ENCODE measurements around the gene RAD9A.

RAD9A gene

GRCh38 chr11:67438158-67438902 lies 46.5 kb downstream of the RAD9A start:
- Histone ChIP-seq H3F3A (ENCODE audit: insufficient read depth, low read length) (peaks cover 9% of the 10 kb centered on the region; the same call in 1 of the 2 replicates), H3K4me1 (ENCODE audit: insufficient read depth, low read length, severe bottlenecking) (peaks cover 96% of the 10 kb centered on the region), H2AFZ (ENCODE audit: low read length) (no peak overlapping the region), H3K36me3 (ENCODE audit: insufficient read depth, low read length) (peaks cover 32% of the 10 kb centered on the region), H3K79me2 (ENCODE audit: insufficient read depth, low read length) (no peaks in the 10 kb centered on the region), H3K4me2 (ENCODE audit: low read length) (peak overlapping the region; percentile 89), H3K4me3 (ENCODE audit: low read depth, low read length, poor library complexity, severe bottlenecking) (peak overlapping the region; percentile 79), H3K9me3 (ENCODE audit: low read length) (no peaks in the 10 kb centered on the region), H4K20me1 (ENCODE audit: insufficient read depth, low read length) (no peaks in the 10 kb centered on the region), H3K27ac (ENCODE audit: low read depth, low read length, poor library complexity, severe bottlenecking) (peak overlapping the region; percentile 97), H3K9ac (ENCODE audit: low read length) (peak overlapping the region; percentile 92), H3K9me2 (ENCODE audit: low read depth, low read length) (no peaks in the 10 kb centered on the region), H3K27me3 (ENCODE audit: insufficient read depth, low read length) (no peaks in the 10 kb centered on the region)
- TF ChIP-seq, protein P1, sequence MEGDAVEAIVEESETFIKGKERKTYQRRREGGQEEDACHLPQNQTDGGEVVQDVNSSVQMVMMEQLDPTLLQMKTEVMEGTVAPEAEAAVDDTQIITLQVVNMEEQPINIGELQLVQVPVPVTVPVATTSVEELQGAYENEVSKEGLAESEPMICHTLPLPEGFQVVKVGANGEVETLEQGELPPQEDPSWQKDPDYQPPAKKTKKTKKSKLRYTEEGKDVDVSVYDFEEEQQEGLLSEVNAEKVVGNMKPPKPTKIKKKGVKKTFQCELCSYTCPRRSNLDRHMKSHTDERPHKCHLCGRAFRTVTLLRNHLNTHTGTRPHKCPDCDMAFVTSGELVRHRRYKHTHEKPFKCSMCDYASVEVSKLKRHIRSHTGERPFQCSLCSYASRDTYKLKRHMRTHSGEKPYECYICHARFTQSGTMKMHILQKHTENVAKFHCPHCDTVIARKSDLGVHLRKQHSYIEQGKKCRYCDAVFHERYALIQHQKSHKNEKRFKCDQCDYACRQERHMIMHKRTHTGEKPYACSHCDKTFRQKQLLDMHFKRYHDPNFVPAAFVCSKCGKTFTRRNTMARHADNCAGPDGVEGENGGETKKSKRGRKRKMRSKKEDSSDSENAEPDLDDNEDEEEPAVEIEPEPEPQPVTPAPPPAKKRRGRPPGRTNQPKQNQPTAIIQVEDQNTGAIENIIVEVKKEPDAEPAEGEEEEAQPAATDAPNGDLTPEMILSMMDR (IDR thresholded peaks at IDR 0.05; ENCODE audit: low read length): no peak
- TF ChIP-seq EZH2 (IDR thresholded peaks at IDR 0.05; ENCODE audit: borderline replicate concordance, low read length): no peak

DNA sequence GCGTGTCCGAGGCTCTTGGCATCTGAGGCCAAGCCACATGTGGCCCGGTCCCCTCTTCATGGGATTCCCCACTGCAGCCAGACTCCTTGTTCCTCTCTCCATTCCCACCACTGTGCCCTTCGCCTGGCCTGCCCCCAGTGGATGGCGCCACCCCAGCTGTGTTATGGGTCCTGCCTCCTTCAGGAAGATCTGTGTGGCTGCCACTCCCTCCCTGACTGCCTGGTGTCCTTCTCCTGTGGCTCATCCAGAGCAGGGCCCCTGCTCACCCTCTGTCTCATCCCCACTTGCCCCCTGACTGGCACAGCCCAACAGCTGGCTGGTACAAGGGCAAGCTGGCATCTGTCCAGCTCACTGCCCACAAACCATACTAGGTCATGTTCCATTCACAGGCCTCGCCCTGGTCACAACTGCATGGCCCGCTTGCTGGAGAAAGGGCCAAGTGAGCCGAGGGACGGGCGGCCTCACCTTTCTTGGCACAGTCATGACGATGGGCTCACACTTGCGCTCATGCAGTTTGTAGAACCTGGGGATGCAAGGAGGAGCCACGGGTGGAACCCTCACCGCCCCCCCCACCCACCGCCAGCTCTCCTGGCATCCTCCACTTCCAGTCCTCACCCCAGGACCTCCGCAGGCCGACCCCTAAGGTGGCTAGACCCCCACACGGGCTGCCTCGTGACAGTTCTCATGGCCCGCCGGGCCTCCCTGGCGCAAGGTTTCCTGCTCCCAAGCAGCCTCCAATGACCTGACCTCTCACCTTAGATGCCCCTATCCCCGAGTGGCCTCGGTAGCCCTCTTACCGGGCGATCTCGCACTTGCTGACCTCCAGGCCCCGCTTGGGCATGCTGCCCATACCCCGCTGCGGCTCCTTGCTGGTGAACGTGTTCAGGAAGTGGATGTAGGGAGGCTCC lies 47.8 kb downstream of the RAD9A start:
- Histone ChIP-seq H3K27me3 (ENCODE audit: insufficient read depth, low read length) (no peaks in the 10 kb centered on the region), H4K20me1 (ENCODE audit: insufficient read depth, low read length) (no peaks in the 10 kb centered on the region), H3K4me3 (ENCODE audit: low read depth, low read length, poor library complexity, severe bottlenecking) (peak overlapping the region; percentile 79), H2AFZ (ENCODE audit: low read length) (no peak overlapping the region), H3K27ac (ENCODE audit: low read depth, low read length, poor library complexity, severe bottlenecking) (peak overlapping the region; percentile 97), H3F3A (ENCODE audit: insufficient read depth, low read length) (peaks cover 9% of the 10 kb centered on the region; the same call in 1 of the 2 replicates), H3K4me1 (ENCODE audit: insufficient read depth, low read length, severe bottlenecking) (peaks cover 94% of the 10 kb centered on the region), H3K4me2 (ENCODE audit: low read length) (peak overlapping the region; percentile 89), H3K79me2 (ENCODE audit: insufficient read depth, low read length) (no peaks in the 10 kb centered on the region), H3K9me2 (ENCODE audit: low read depth, low read length) (no peaks in the 10 kb centered on the region), H3K36me3 (ENCODE audit: insufficient read depth, low read length) (peaks cover 20% of the 10 kb centered on the region), H3K9ac (ENCODE audit: low read length) (peak overlapping the region; percentile 92; the same call in 1 of the 2 replicates), H3K9me3 (ENCODE audit: low read length) (no peaks in the 10 kb centered on the region)
- TF ChIP-seq EZH2 (IDR thresholded peaks at IDR 0.05; ENCODE audit: borderline replicate concordance, low read length): no peak
- TF ChIP-seq, protein P1 (IDR thresholded peaks at IDR 0.05; ENCODE audit: low read length): peak; percentile 40; the same call in 1 of the 2 replicates

DNA sequence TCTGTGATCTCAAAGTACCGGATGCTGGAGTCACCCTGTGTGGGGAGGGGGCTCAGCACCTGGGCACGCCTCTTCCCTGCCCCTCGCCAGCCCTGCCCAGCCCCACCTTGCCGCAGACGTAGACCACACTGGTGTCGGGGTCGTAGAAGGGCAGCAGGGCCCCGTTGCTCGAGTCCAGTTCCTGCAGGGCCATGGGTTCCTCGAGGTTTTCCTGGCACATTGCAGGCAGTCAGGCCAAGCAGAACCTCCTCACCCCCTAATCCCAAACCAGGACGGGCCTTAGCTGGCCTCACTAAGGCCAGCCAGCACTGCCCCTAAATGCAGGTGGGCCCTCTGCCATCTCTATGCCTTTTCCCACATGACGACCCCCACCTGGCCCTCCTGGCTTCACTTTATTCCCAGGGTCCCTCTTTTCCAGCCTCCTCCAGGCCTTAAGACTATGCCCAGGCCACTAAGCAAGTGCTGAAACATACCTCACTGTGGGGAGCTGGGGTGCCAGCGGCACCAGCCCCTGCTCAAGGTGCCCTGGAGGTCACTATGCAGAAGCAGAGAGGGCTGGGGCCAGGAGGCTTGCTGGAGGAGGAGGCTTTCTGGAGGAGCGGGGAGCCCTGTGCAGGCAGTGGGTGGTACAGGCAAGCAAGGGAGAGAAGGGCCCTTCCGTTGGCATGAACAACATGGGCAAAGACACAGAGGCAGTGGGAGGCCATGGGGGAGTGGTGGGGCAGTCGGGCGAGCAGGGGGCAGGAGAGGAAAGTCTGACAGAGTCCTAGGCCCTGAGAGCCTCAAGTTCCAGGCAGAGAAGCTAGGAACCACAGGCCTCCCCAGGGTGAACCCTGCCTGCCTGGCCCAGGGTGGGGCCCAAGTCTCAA lies 48.7 kb downstream of the RAD9A start:
- peak overlapping the region; percentile 97 for H3K27ac ChIP-seq (ENCODE audit: low read depth, low read length, poor library complexity, severe bottlenecking)
- peak overlapping the region; percentile 92; the same call in 1 of the 2 replicates for H3K9ac ChIP-seq (ENCODE audit: low read length)
- peaks cover 94% of the 10 kb centered on the region for H3K4me1 ChIP-seq (ENCODE audit: insufficient read depth, low read length, severe bottlenecking)
- H3K9me3 ChIP-seq (ENCODE audit: low read length): no peaks in the 10 kb centered on the region
- H3K79me2 ChIP-seq (ENCODE audit: insufficient read depth, low read length): no peaks in the 10 kb centered on the region
- H2AFZ ChIP-seq (ENCODE audit: low read length): no peak overlapping the region
- H3K4me3 ChIP-seq (ENCODE audit: low read depth, low read length, poor library complexity, severe bottlenecking): peak overlapping the region; percentile 79
- peaks cover 11% of the 10 kb centered on the region for H3K36me3 ChIP-seq (ENCODE audit: insufficient read depth, low read length)
- H3K4me2 ChIP-seq (ENCODE audit: low read length): peak overlapping the region; percentile 89
- no peaks in the 10 kb centered on the region for H3K27me3 ChIP-seq (ENCODE audit: insufficient read depth, low read length)
- H3K9me2 ChIP-seq (ENCODE audit: low read depth, low read length): no peaks in the 10 kb centered on the region
- H3F3A ChIP-seq (ENCODE audit: insufficient read depth, low read length): peaks cover 9% of the 10 kb centered on the region; the same call in 1 of the 2 replicates
- no peak for TF ChIP-seq EZH2 (IDR thresholded peaks at IDR 0.05; ENCODE audit: borderline replicate concordance, low read length)
- TF ChIP-seq, protein P1 (IDR thresholded peaks at IDR 0.05; ENCODE audit: low read length): no peak
- no peaks in the 10 kb centered on the region for H4K20me1 ChIP-seq (ENCODE audit: insufficient read depth, low read length)

All from OCI-LY1 (cell line).